Common myeloid progenitor, CD34-positive (primary cell): ENCODE data around the gene SLC13A2.

Source experiments
- CTCF ChIA-PET: fragments of 350-600 bp; sonication (Branson Sonifier 250); formaldehyde crosslinking; loops from one replicate; lab custom pipeline; 2021; ENCODE audit warnings: antibody characterized with exemption; lab: Charles Lee
- POLR2A ChIA-PET: fragments of 350-600 bp; sonication (Branson Sonifier 250); formaldehyde crosslinking; loops from one replicate; lab custom pipeline; 2021; ENCODE audit warnings: antibody characterized with exemption; lab: Charles Lee
- DNase-seq, 3 donors: peaks; one replicate each; pipeline versions ENCODE4 v3.0.0 to v3.0.0-alpha.2; 2013
- H3K27ac ChIP-seq, 2 experiments: 1 replicate in 1 of 2; 2 replicates in 1 of 2; pipeline ENCODE4 v1.7.0; 2013; ENCODE audit warnings: inconsistent platforms in 2 of 2, low read length in 2 of 2, mild to moderate bottlenecking in 2 of 2, low read depth in 1 of 2, moderate library complexity in 1 of 2; ENCODE audit not compliant: severe bottlenecking in 2 of 2, insufficient read depth in 1 of 2, poor library complexity in 1 of 2
- H3K27me3 ChIP-seq, 5 experiments: replicated peaks in 2 of 5; 1 replicate in 3 of 5; 2 replicates in 2 of 5; pipeline versions ENCODE4 v1.6.1 to v1.7.0; 2013; ENCODE audit warnings: low read length in 4 of 5, mild to moderate bottlenecking in 2 of 5, moderate library complexity in 2 of 5, inconsistent platforms in 1 of 5; ENCODE audit not compliant: insufficient read depth in 5 of 5, control insufficient read depth in 4 of 5
- H3K36me3 ChIP-seq, 4 experiments: 1 replicate in 2 of 4; 2 replicates in 2 of 4; pipeline versions ENCODE4 v1.6.1 to v1.7.0; 2013; ENCODE audit warnings: low read length in 3 of 4, control low read depth in 1 of 4, mild to moderate bottlenecking in 1 of 4; ENCODE audit not compliant: control insufficient read depth in 4 of 4, insufficient read depth in 4 of 4
- H3K4me1 ChIP-seq, 4 experiments: 1 replicate in 3 of 4; 2 replicates in 1 of 4; pipeline versions ENCODE4 v1.6.1 to v1.7.1; 2013; ENCODE audit warnings: low read length in 3 of 4, mild to moderate bottlenecking in 3 of 4, control low read depth in 1 of 4, inconsistent platforms in 1 of 4, moderate library complexity in 1 of 4; ENCODE audit not compliant: control insufficient read depth in 4 of 4, insufficient read depth in 4 of 4; ENCODE audit errors: control extremely low read depth in 1 of 4
- H3K4me3 ChIP-seq, 7 experiments: 1 replicate in 4 of 7; 2 replicates in 3 of 7; pipeline versions ENCODE4 v1.5.1 to v1.7.0; 2013; ENCODE audit warnings: mild to moderate bottlenecking in 7 of 7, low read length in 6 of 7, moderate library complexity in 6 of 7, inconsistent platforms in 2 of 7, low read depth in 2 of 7, control low read depth in 1 of 7; ENCODE audit not compliant: insufficient read depth in 4 of 7, control insufficient read depth in 1 of 7; ENCODE audit errors: extremely low read depth in 1 of 7
- H3K9me3 ChIP-seq, 5 experiments: 1 replicate in 4 of 5; 2 replicates in 1 of 5; pipeline versions ENCODE4 v1.6.1 to v1.7.1; 2013; ENCODE audit warnings: low read length in 4 of 5, mild to moderate bottlenecking in 2 of 5, inconsistent platforms in 1 of 5, low read depth in 1 of 5, moderate library complexity in 1 of 5; ENCODE audit not compliant: control insufficient read depth in 4 of 5, insufficient read depth in 2 of 5; ENCODE audit errors: control extremely low read depth in 1 of 5
- WGBS: methylation state at CpG from one replicate; pipeline ENCODE4 v1.1.5; 2013; ENCODE audit not compliant: insufficient coverage; 5-methylcytosine and 5-hydroxymethylcytosine counted together

SLC13A2 gene

DNA sequence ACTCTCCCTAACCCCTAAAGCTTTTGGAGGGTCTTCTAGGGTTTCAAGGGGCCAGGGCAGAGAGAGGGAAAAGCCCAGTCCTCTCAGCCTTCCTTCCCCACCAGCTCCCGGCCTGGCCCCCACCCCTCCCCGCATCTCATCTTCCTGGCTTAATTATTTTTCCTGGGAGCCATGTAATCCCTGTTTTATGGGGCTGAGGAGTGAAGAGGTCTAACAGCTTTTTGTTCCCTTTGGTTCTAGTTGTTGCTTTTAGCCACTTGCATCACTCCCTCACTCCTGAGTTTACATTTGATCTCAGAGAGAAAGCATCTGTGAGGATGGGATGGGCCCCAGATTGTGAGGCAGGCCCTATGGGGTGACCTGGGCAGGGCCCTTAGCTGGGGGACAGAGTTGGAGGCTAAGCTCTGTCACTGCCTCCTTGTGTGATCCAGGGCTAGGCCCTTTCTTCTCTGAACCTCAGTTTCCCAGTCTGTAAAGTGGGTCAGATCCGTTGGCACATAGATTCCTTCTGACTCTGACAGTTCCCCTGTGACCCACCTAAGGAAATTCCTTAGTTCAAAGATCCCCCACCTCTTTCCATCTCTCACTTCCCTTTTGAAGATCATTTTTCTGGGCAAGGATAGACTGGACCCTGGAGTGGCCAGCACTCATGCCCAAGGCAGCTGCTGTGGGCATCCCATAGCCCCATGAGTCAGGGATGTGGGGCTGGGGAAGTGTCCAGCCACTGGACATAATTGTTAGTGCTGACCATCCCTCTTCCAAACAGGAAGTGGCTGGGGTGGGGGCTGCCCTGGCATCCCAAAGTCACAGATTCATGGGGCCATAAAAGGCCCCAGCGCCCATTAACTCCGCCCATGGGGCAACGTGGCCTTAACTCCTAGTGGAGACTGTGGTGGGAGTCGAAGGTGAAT, 58.9 kb downstream of the SLC13A2 start:
- no peak for DNase-seq
- 95% methylated on average over 5 of the region's 7 CpGs for WGBS
- Histone ChIP-seq H3K27ac (no peak overlapping the region), H3K4me3 (no peak overlapping the region), H3K4me1 (no peaks in the 10 kb centered on the region), H3K27me3 (no peaks in the 10 kb centered on the region), H3K9me3 (no peaks in the 10 kb centered on the region), H3K36me3 (no peaks in the 10 kb centered on the region)
- POLR2A ChIA-PET, result no interaction called here
- CTCF ChIA-PET, result interaction anchor here (1.2 to 19.4 kb wide), 4 partner anchors 8 to 44 kb away, joined by 3 to 260 read pairs (median 8); partner anchors contain the start of gene ALDOC

DNA sequence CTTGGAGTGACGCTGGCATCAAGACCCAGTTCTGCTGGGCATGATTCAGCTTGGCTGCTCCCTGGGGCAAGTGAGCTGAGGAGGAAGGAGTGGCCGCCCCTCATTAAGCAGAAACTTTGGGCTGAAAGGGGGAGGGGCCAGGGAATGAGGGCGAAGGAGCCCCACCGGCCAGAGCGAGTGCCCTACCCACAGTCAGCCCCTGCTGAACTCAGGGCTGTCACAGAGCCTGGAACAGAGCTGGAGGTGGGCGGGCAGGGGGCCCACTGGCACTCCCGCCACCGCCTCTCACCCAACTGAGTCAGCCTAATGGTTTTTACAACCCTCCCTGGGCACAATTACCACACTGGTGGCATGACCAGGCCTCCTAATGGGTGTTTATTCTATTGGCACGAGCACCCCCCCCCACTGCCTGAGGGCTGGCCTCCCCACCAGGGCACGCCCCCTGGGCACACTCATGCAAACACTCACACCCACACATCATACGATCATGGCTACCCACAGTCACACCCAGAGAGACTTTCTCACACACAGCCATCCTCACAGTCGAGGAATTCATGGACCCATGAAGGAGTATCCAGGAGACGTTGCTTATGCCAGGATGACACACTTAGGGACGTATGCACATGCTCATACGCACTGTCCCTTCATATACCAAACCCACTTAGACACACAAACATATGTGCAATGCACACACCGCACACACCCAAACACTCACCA, 59.8 kb downstream of the SLC13A2 start:
- Histone ChIP-seq H3K36me3 (no peaks in the 10 kb centered on the region), H3K27ac (no peak overlapping the region), H3K9me3 (no peaks in the 10 kb centered on the region), H3K4me3 (no peak overlapping the region), H3K4me1 (no peaks in the 10 kb centered on the region), H3K27me3 (no peaks in the 10 kb centered on the region)
- 93% methylated on average over 13 of the region's 16 CpGs for WGBS
- ChIA-PET CTCF (interaction anchor here (19.4 kb wide), 1 partner anchor 36 kb away, joined by 260 read pairs; no protein-coding TSS in a partner anchor), POLR2A (no interaction called here)
- no peak for DNase-seq

GRCh38 chr17:28534740-28535375, 61.4 kb downstream of the SLC13A2 start:
- no peak overlapping the region for H3K4me3 ChIP-seq
- H3K27ac ChIP-seq, result no peak overlapping the region
- no peaks in the 10 kb centered on the region for H3K36me3 ChIP-seq
- CTCF ChIA-PET, result interaction anchor here (1.1 to 19.4 kb wide), 5 partner anchors 8 to 49 kb away, joined by 3 to 260 read pairs (median 8); no protein-coding TSS in a partner anchor
- POLR2A ChIA-PET, result interaction anchor here (2.1 kb wide), 1 partner anchor 15 kb away, joined by 7 read pairs; no protein-coding TSS in a partner anchor
- H3K4me1 ChIP-seq, result no peaks in the 10 kb centered on the region
- no peaks in the 10 kb centered on the region for H3K27me3 ChIP-seq
- H3K9me3 ChIP-seq, result no peaks in the 10 kb centered on the region
- WGBS, result 93% methylated on average over 6 of the region's 11 CpGs
- DNase-seq, result no peak

DNA sequence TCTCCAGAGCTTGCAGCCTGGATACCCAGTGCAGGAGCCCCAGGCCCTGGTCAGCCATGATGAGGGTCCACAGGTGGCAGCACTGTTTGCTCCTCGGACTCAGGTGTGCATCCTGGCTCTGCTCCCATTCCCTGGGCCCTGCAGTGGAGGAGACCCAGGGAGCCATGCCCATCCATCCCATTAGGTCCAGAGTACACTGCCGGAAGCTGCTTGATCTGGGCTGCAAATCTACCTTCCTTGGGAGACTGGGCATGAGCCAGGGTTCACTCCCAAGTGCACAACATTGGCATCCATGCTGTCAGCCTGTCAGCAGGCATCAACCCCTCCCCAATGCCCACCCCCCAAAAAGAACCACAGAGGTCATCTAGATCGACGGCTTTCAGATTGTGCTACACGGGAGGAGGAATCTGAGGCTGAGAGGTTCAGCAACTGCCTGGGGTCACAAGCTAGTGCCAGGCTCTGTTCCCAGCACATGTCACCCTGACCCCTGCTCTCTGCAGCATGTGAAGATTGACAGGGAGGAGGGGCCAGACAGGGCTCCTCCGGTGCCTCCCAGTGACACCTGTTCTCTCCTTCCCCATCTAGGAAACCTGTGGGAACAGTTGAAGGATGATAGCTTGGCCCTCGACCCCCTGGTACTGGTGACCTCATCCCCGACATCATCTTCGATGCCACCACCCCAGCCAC, 63.2 kb downstream of the SLC13A2 start:
- Histone ChIP-seq H3K27me3 (no peaks in the 10 kb centered on the region), H3K4me3 (no peak overlapping the region), H3K27ac (no peak overlapping the region), H3K9me3 (no peaks in the 10 kb centered on the region), H3K4me1 (no peaks in the 10 kb centered on the region), H3K36me3 (no peaks in the 10 kb centered on the region)
- POLR2A ChIA-PET, result interaction anchor here (2.1 kb wide), 1 partner anchor 17 kb away, joined by 7 read pairs; no protein-coding TSS in a partner anchor
- WGBS, result 97% methylated on average over 6 of the region's 9 CpGs
- CTCF ChIA-PET, result interaction anchor here (1.3 to 19.4 kb wide), 4 partner anchors 10 to 118 kb away, joined by 3 to 260 read pairs (median 16); no protein-coding TSS in a partner anchor
- no peak for DNase-seq

- Histone ChIP-seq H3K27me3 (no peaks in the 10 kb centered on the region), H3K4me1 (no peaks in the 10 kb centered on the region), H3K4me3 (no peak overlapping the region), H3K27ac (no peak overlapping the region), H3K36me3 (no peaks in the 10 kb centered on the region), H3K9me3 (no peaks in the 10 kb centered on the region)
- ChIA-PET CTCF (interaction anchor here (1.1 to 19.4 kb wide), 5 partner anchors 10 to 118 kb away, joined by 3 to 260 read pairs (median 8); no protein-coding TSS in a partner anchor), POLR2A (no interaction called here)
- WGBS, result 95% methylated on average over 10 of the region's 12 CpGs
- DNase-seq, result no peak
Observed at GRCh38 chr17:28537219-28537610, 63.8 kb downstream of the SLC13A2 start.

- CTCF ChIA-PET, result interaction anchor here (1.1 to 19.4 kb wide), 3 partner anchors 9 to 42 kb away, joined by 7 to 260 read pairs (median 23); no protein-coding TSS in a partner anchor
- no peaks in the 10 kb centered on the region for H3K4me1 ChIP-seq
- H3K4me3 ChIP-seq, result no peak overlapping the region
- no peaks in the 10 kb centered on the region for H3K9me3 ChIP-seq
- POLR2A ChIA-PET, result interaction anchor here (0.7 kb wide), 1 partner anchor 29 kb away, joined by 3 read pairs; no protein-coding TSS in a partner anchor
- no peaks in the 10 kb centered on the region for H3K27me3 ChIP-seq
- 90% methylated on average over 14 of the region's 14 CpGs for WGBS
- no peaks in the 10 kb centered on the region for H3K36me3 ChIP-seq
- H3K27ac ChIP-seq, result no peak overlapping the region
- no peak for DNase-seq
Observed at GRCh38 chr17:28538296-28538895, 65.0 kb downstream of the SLC13A2 start.
